Natural killer cell (primary cell): ENCODE data around the gene ARV1. TPM values are rescaled to one million over a fixed set of nuclear protein-coding genes. Genes with fewer than 3 reads are reported as not detected.
"Not testable (repeated sequence)": the region's sequence is repeated elsewhere in the genome, so short reads cannot be mapped to it uniquely, and the experiment has no call there.

Experiments
- ATAC-seq, 3 donors: fragments of 150-1000 bp in 2 of 3; fragments of 200-7000 bp in 1 of 3; cut with Tn5 transposase; 1 replicate in 1 of 3; 2 replicates in 2 of 3; pipeline ENCODE4 v1.10.0; 2021; ENCODE audit warnings: mild to moderate bottlenecking in 2 of 3, moderate library complexity in 2 of 3
- DNase-seq, 2 donors: peaks; one replicate each; pipeline versions ENCODE4 v3.0.0 to v3.0.0-alpha.2; 2013 to 2021; ENCODE audit warnings: mixed read lengths in 1 of 2
- H3K27ac ChIP-seq: one replicate; pipeline ENCODE4 v1.5.1; 2013; ENCODE audit warnings: mild to moderate bottlenecking, low read length
- H3K27me3 ChIP-seq: one replicate; pipeline ENCODE4 v1.6.1; 2013; ENCODE audit warnings: low read length; ENCODE audit not compliant: control insufficient read depth, insufficient read depth
- H3K36me3 ChIP-seq: one replicate; pipeline ENCODE4 v1.6.1; 2013; ENCODE audit warnings: low read length; ENCODE audit not compliant: control insufficient read depth, insufficient read depth
- H3K4me1 ChIP-seq: one replicate; pipeline ENCODE4 v1.6.1; 2013; ENCODE audit warnings: low read length; ENCODE audit not compliant: control insufficient read depth, insufficient read depth
- H3K4me3 ChIP-seq: one replicate; pipeline ENCODE4 v1.5.1; 2013; ENCODE audit warnings: low read length
- H3K9me3 ChIP-seq: one replicate; pipeline ENCODE4 v1.6.1; 2013; ENCODE audit warnings: low read length; ENCODE audit not compliant: control insufficient read depth, insufficient read depth
- H3K27ac Mint-ChIP-seq, 2 donors: one replicate each; pipeline ENCODE4 v1.8.0; 2022; ENCODE audit warnings: mild to moderate bottlenecking in 2 of 2, mixed read lengths in 2 of 2, moderate library complexity in 1 of 2
- H3K27me3 Mint-ChIP-seq, 2 donors: one replicate each; pipeline ENCODE4 v1.8.0; 2022; ENCODE audit warnings: low read depth in 2 of 2, mixed read lengths in 2 of 2
- H3K36me3 Mint-ChIP-seq: one replicate; pipeline ENCODE4 v1.8.0; 2022; ENCODE audit warnings: mixed read lengths
- H3K4me1 Mint-ChIP-seq, 2 donors: one replicate each; pipeline ENCODE4 v1.8.0; 2022; ENCODE audit warnings: mixed read lengths in 2 of 2
- H3K4me3 Mint-ChIP-seq: one replicate; pipeline ENCODE4 v1.8.0; 2022; ENCODE audit warnings: mild to moderate bottlenecking, moderate library complexity, mixed read lengths
- H3K9me3 Mint-ChIP-seq, 2 donors: one replicate each; pipeline ENCODE4 v1.8.0; 2022; ENCODE audit warnings: mixed read lengths in 2 of 2
- WGBS: methylation state at CpG from one replicate; pipeline ENCODE4 v1.1.7; 2013; ENCODE audit warnings: missing lambda C conversion rate; ENCODE audit not compliant: insufficient coverage; 5-methylcytosine and 5-hydroxymethylcytosine counted together
- intact Hi-C: fragments of 100-400 bp; cut with micrococcal nuclease; formaldehyde crosslinking; loops from one replicate; pipeline ENCODE4 v1.14.2; 2022
- total RNA-seq, 4 donors: library from RNA; stranded (reverse); fragments of 120-200 nt in 1 of 4; gene quantifications; one replicate each; pipeline versions ENCODE4 v1.2.3 to v1.2.4, GENCODE V29; 2013 to 2022
- TF ChIP-seq, protein P1 (sequence below): fragments of 200-600 bp; IDR thresholded peaks from one replicate; pipeline ENCODE4 v1.8.0; 2022; ENCODE audit warnings: antibody characterized with exemption

ARV1 gene
- total RNA-seq, 3 donors from 2014 or later (not counting 1 experiment from before 2014, with no cell fraction given), result 7.2 to 7.6 (median 7.3) TPM

DNA sequence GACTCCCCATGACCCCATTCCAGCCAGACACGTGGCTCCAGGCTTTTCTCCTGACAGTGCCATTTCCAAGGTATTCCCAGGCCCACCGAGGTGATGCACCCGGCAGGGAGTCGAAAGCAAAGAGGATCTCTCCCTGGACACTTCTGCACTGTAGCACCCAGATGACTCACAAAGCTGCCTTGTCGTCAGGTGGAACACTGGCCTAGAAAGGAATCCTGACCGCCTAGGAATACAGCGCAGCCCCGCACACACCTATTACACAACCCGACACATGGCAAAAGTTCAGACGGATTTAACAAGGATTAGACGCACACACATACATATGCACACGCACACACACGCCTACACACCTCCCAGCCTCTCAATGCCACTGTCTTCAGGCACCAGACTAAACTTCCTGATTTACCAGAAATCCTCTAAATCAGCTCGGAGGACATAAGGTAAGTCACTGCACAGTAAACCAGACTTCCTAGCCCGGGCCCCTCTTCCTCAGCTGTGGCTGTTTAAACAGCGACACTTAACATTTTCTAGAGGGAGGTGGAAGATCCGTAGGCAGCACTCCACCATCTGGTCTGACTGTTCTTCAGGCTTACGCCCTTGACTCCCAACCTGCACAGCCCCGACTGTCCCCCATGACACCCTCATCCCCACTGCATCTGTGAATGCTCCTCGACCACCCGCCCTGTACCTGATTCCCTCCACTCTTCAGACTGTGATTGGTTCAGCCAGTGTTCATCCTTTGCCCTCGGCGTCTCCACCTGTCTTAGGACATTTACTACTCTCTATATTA is 48.4 kb downstream of the ARV1 start:
- Mint-ChIP-seq H3K27me3 (peaks cover 0 to 2% of the 10 kb centered on the region in 2 donors), H3K4me1 (peaks cover 0 to 5% of the 10 kb centered on the region in 2 donors), H3K27ac (no peak overlapping the region), H3K36me3 (no peaks in the 10 kb centered on the region), H3K4me3 (no peak overlapping the region), H3K9me3 (no peaks in the 10 kb centered on the region)
- Histone ChIP-seq H3K27me3 (no peaks in the 10 kb centered on the region), H3K4me3 (no peak overlapping the region), H3K36me3 (no peaks in the 10 kb centered on the region), H3K27ac (no peak overlapping the region), H3K9me3 (no peaks in the 10 kb centered on the region), H3K4me1 (no peaks in the 10 kb centered on the region)
- DNase-seq, result no peak
- TF ChIP-seq, protein P1, sequence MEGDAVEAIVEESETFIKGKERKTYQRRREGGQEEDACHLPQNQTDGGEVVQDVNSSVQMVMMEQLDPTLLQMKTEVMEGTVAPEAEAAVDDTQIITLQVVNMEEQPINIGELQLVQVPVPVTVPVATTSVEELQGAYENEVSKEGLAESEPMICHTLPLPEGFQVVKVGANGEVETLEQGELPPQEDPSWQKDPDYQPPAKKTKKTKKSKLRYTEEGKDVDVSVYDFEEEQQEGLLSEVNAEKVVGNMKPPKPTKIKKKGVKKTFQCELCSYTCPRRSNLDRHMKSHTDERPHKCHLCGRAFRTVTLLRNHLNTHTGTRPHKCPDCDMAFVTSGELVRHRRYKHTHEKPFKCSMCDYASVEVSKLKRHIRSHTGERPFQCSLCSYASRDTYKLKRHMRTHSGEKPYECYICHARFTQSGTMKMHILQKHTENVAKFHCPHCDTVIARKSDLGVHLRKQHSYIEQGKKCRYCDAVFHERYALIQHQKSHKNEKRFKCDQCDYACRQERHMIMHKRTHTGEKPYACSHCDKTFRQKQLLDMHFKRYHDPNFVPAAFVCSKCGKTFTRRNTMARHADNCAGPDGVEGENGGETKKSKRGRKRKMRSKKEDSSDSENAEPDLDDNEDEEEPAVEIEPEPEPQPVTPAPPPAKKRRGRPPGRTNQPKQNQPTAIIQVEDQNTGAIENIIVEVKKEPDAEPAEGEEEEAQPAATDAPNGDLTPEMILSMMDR, result no peak
- intact Hi-C loops, result no loop called here
- ATAC-seq, result peak in 1 of 3 donors; percentile 14
- 83% methylated on average over 23 of the region's 23 CpGs for WGBS

- 88% methylated on average over 9 of the region's 10 CpGs for WGBS
- intact Hi-C loops, result no loop called here
These were observed 49.1 kb downstream of the ARV1 start for GRCh38 chr1:231027971-231028370.

DNA sequence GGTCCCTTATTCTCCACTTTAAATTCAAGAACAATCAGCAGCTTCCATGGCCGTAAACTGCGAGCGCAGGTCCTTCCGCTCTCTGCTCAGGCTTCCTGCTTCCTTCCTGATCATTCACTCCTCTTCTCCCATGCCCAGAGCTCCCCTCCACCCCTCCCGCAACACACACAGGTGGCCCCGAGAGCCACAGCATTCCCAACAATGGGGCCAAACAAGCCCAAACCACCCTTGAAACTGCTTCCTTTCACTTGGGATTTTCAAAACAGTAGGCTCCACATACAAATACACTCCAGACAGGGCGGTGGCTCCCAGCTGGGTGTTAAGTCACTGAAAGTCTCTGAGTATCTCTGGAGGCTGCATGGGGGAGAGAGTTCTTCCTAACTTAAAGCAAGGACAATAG is 49.8 kb downstream of the ARV1 start:
- Histone ChIP-seq H3K27me3 (no peaks in the 10 kb centered on the region), H3K4me1 (no peaks in the 10 kb centered on the region), H3K27ac (no peak overlapping the region), H3K36me3 (no peaks in the 10 kb centered on the region), H3K4me3 (no peak overlapping the region), H3K9me3 (no peaks in the 10 kb centered on the region)
- Mint-ChIP-seq H3K36me3 (no peaks in the 10 kb centered on the region), H3K4me3 (no peak overlapping the region), H3K4me1 (peaks cover 0 to 5% of the 10 kb centered on the region in 2 donors), H3K9me3 (no peaks in the 10 kb centered on the region), H3K27ac (peak overlapping the region in 1 of 2 donors; percentile 19), H3K27me3 (peaks cover 0 to 2% of the 10 kb centered on the region in 2 donors)
- no peak for ATAC-seq
- 27% methylated on average over 6 of the region's 7 CpGs for WGBS
- intact Hi-C loops, result no loop called here
- TF ChIP-seq, protein P1, result no peak
- no peak for DNase-seq

More at GRCh38 chr1:231027971-231028370, 49.1 kb downstream of the ARV1 start:
- no peak overlapping the region for H3K4me3 ChIP-seq
- Mint-ChIP-seq H3K9me3 (no peaks in the 10 kb centered on the region), H3K4me3 (no peak overlapping the region), H3K4me1 (peaks cover 0 to 5% of the 10 kb centered on the region in 2 donors), H3K36me3 (no peaks in the 10 kb centered on the region), H3K27ac (no peak overlapping the region), H3K27me3 (peaks cover 0 to 2% of the 10 kb centered on the region in 2 donors)
- H3K27me3 ChIP-seq, result no peaks in the 10 kb centered on the region
- TF ChIP-seq, protein P1, result no peak
- ATAC-seq (no peak), DNase-seq (no peak)
- H3K4me1 ChIP-seq, result no peaks in the 10 kb centered on the region
- no peaks in the 10 kb centered on the region for H3K9me3 ChIP-seq
- no peaks in the 10 kb centered on the region for H3K36me3 ChIP-seq
- H3K27ac ChIP-seq, result no peak overlapping the region

DNA sequence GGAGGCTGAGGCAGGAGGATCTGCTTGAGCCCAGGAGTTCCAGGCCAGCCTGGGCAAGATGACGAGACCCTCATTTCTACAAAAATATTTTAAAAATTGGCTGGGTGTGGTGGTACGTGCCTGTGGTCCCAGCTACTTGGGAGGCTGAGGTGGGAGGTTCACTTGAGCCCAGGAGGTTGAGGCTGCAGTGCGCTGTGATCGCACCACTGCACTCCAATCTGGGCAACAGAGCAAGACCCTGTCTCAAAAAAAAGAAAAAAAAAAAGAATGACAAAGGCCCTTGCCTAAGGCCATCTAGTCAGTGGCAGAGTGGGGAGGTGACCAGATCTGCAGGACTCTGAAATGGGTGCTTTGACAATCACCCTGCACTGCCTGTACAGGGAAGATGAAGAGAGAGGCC is 50.4 kb downstream of the ARV1 start:
- H3K27me3 Mint-ChIP-seq, H3K27ac Mint-ChIP-seq, H3K36me3 Mint-ChIP-seq, H3K9me3 Mint-ChIP-seq, DNase-seq, H3K4me3 Mint-ChIP-seq, H3K27ac ChIP-seq, ATAC-seq, H3K4me3 ChIP-seq, H3K4me1 ChIP-seq, H3K36me3 ChIP-seq, H3K4me1 Mint-ChIP-seq, intact Hi-C loops, H3K27me3 ChIP-seq, H3K9me3 ChIP-seq: not testable (repeated sequence)
- WGBS, result 96% methylated on average over 3 of the region's 4 CpGs
